Kidney (tissue), 14 donors: Measurements from ENCODE around the gene AIF1L. TPM values are rescaled to one million over a fixed set of nuclear protein-coding genes. Genes with fewer than 3 reads are reported as not detected.
A peak's percentile ranks its signal among the peaks of the same experiment; 100 is the strongest.

Experiments
- DNase-seq, 5 donors: peaks; one replicate each; pipeline ENCODE4 v3.0.0-alpha.2; 2013 to 2020
- FAIRE-seq: peaks from 2 replicates; lab custom pipeline; 2012; peaks lifted over from hg19 to GRCh38; lab: Jason Lieb, UNC
- H3K27ac ChIP-seq, 2 donors: one replicate each; pipeline ENCODE4 v1.7.0; 2013; ENCODE audit warnings: low read depth in 2 of 2, low read length in 2 of 2, inconsistent platforms in 1 of 2
- H3K27me3 ChIP-seq: one replicate; pipeline ENCODE4 v1.7.1; 2013; ENCODE audit warnings: low read length, inconsistent platforms; ENCODE audit not compliant: control insufficient read depth, insufficient read depth
- H3K36me3 ChIP-seq, 3 donors: one replicate each; pipeline versions ENCODE4 v1.7.0 to v1.7.1; 2013; ENCODE audit warnings: low read length in 3 of 3, control low read depth in 1 of 3, inconsistent platforms in 1 of 3; ENCODE audit not compliant: insufficient read depth in 3 of 3, control insufficient read depth in 2 of 3
- H3K4me1 ChIP-seq, 3 donors: one replicate each; pipeline versions ENCODE4 v1.7.0 to v1.7.1; 2013; ENCODE audit warnings: low read length in 3 of 3, inconsistent platforms in 1 of 3, low read depth in 1 of 3; ENCODE audit not compliant: control insufficient read depth in 2 of 3, insufficient read depth in 2 of 3
- H3K4me3 ChIP-seq, 3 donors: one replicate each; pipeline versions ENCODE4 v1.7.0 to v1.8.1; 2013; ENCODE audit warnings: low read length in 3 of 3, control low read depth in 1 of 3, inconsistent platforms in 1 of 3
- H3K9ac ChIP-seq, 3 donors: one replicate each; pipeline versions ENCODE4 v1.7.0 to v1.7.1; 2013; ENCODE audit warnings: low read length in 3 of 3, control low read depth in 1 of 3, inconsistent platforms in 1 of 3
- H3K9me3 ChIP-seq, 3 donors: one replicate each; pipeline versions ENCODE4 v1.7.0 to v1.7.1; 2013; ENCODE audit warnings: low read length in 3 of 3, control low read depth in 1 of 3, inconsistent platforms in 1 of 3; ENCODE audit not compliant: control insufficient read depth in 2 of 3, insufficient read depth in 1 of 3
- CTCF ChIP-seq: IDR thresholded peaks from 3 replicates; pipeline ENCODE4 v1.5.1; 2012; ENCODE audit warnings: mild to moderate bottlenecking, moderate library complexity, borderline replicate concordance; ENCODE audit not compliant: insufficient read depth; ENCODE audit errors: extremely low read depth
- intact Hi-C: fragments of 100-400 bp; cut with DNase I; formaldehyde crosslinking; loops from one replicate; pipeline ENCODE4 v1.11.1; 2022
- polyA plus RNA-seq: library from polyadenylated mRNA; stranded (reverse); fragments of 350-450 nt; fragmentation: Illumina TruSeq; extraction: RNeasy Lipid Tissue Mini Kit (QIAGEN cat#74804); gene quantifications from one replicate; pipeline ENCODE4 v1.2.3, GENCODE V29; 2014; ENCODE audit warnings: low read depth, low replicate concordance; ENCODE audit not compliant: insufficient read depth
- total RNA-seq: library from RNA; stranded (reverse); fragmentation: NEBNext Ultra II Directional; extraction: Animal tissue kit (Norgen Biotek cat#: 25700); gene quantifications from one replicate; pipeline ENCODE4 v1.2.1, GENCODE V29; 2021
- donor health status: control.
- donor health status: control.
- donor health status: control.
- donor health status: control.
- donor health status: control.
- donor health status: DM: yes; HTN: yes; CAD: no.
- donor health status: Normal renal cell carcinoma (clear cell type).

AIF1L gene
- total and polyA plus RNA-seq, 2 donors from 2014 or later = 397 to 439 TPM

DNA sequence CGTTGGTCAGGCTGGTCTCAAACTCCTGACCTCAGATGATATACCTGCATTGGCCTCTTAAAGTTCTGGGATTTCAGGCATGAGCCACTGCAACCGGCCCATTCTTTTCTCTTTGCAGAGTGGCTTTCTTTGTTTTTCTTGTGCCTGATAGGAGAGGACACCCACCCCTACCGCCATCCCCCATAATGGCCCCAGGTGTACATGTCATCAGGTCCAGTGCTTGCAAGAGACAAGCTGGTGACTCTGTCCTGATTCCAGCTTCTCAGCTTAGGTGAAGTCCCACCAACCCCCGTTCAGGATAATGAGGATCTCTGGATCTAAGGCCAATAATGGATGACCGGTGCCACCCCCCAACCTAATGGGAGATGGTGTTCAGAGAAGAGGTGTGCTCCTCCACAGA, 2.3 kb upstream of the AIF1L start:
- TF ChIP-seq CTCF = no peak
- DNase-seq (no peak), FAIRE-seq (no peak)
- Histone ChIP-seq H3K9ac (no peak overlapping the region), H3K4me1 (peaks cover 2 to 10% (median 3%) of the 10 kb centered on the region in 3 donors), H3K9me3 (no peaks in the 10 kb centered on the region), H3K36me3 (peaks cover 0 to 3% (median 0%) of the 10 kb centered on the region in 3 donors), H3K27me3 (no peaks in the 10 kb centered on the region), H3K27ac (no peak overlapping the region), H3K4me3 (no peak overlapping the region)
- intact Hi-C loops = no loop called here

GRCh38 chr9:131094622-131095021, 1.7 kb upstream of the AIF1L start:
- H3K4me3 ChIP-seq = no peak overlapping the region
- no peak overlapping the region for H3K9ac ChIP-seq
- intact Hi-C loops = no loop called here
- no peak overlapping the region for H3K27ac ChIP-seq
- no peaks in the 10 kb centered on the region for H3K9me3 ChIP-seq
- peaks cover 2 to 15% (median 8%) of the 10 kb centered on the region in 3 donors for H3K4me1 ChIP-seq
- H3K27me3 ChIP-seq = no peaks in the 10 kb centered on the region
- no peak for TF ChIP-seq CTCF
- H3K36me3 ChIP-seq = peaks cover 0 to 5% (median 0%) of the 10 kb centered on the region in 3 donors
- FAIRE-seq (no peak), DNase-seq (peak in 2 of 5 donors; percentile 53 to 87)

DNA sequence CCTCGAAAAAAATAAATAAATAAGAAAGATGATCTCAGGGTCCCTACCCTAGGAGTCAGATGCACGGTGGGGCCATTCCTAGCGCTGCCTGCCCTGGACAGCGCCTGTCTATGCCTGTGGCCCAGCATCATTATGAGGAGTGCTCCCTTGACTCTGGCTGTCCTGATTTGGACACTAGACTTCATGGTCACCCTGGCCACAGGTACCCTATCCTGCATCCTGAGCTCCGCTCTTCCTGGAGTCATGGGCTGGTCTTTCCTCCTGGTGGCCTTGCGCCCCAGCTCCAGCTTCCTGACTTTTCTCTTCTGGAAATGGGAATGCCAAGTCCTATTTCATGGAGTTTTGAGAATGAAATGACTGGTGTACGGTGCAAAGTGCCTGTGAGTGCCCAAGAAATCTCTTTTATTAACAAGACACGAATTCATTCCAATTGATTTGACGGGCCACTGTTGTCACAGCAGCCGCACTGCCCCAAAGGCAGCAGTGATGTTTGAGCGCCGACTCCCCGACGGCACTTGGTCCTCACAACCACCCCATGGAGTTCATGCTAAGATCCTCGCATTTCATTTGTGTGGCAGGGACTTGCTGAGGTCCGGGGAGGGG, 564 bp upstream of the AIF1L start:
- Histone ChIP-seq H3K36me3 (peaks cover 0 to 5% (median 0%) of the 10 kb centered on the region in 3 donors), H3K27ac (peak overlapping the region; percentile 41 to 65), H3K4me3 (peak overlapping the region in 2 of 3 donors; percentile 33 to 58), H3K4me1 (peaks cover 2 to 22% (median 12%) of the 10 kb centered on the region in 3 donors), H3K9me3 (no peaks in the 10 kb centered on the region), H3K9ac (no peak overlapping the region), H3K27me3 (no peaks in the 10 kb centered on the region)
- intact Hi-C loops = no loop called here
- FAIRE-seq = no peak
- TF ChIP-seq CTCF = no peak
- DNase-seq = no peak
